T-helper 1 cell treated with Interleukin-12 subunit alpha and Interleukin-12 subunit beta and Interleukin-4 antibody, amounts not matched to agents 30 μg/mL and 1 μg/mL, for 36 hours (primary cell): Measurements from ENCODE around the gene KMT2E.
"Not testable (repeated sequence)": the region's sequence is repeated elsewhere in the genome, so short reads cannot be mapped to it uniquely, and the experiment has no call there.

Experiments used
- H3K27ac Mint-ChIP-seq: one replicate; pipeline ENCODE4 v1.8.0; 2021; ENCODE audit warnings: mild to moderate bottlenecking, mixed read lengths
- H3K27me3 Mint-ChIP-seq: one replicate; pipeline ENCODE4 v1.8.0; 2021; ENCODE audit warnings: low read depth, mixed read lengths
- H3K36me3 Mint-ChIP-seq: one replicate; pipeline ENCODE4 v1.8.0; 2021; ENCODE audit warnings: low read depth, mixed read lengths
- H3K4me1 Mint-ChIP-seq: one replicate; pipeline ENCODE4 v1.8.0; 2021; ENCODE audit warnings: low read depth, mixed read lengths
- H3K4me3 Mint-ChIP-seq: one replicate; pipeline ENCODE4 v1.8.0; 2021; ENCODE audit warnings: mild to moderate bottlenecking, moderate library complexity, mixed read lengths
- H3K9me3 Mint-ChIP-seq: one replicate; pipeline ENCODE4 v1.8.0; 2021; ENCODE audit warnings: mixed read lengths

The KMT2E gene

GRCh38 chr7:104990983-104991382 is 23.0 kb upstream of the KMT2E start:
- no peaks in the 10 kb centered on the region for H3K27me3 Mint-ChIP-seq
- no peak overlapping the region for H3K27ac Mint-ChIP-seq
- peaks cover 40% of the 10 kb centered on the region for H3K4me1 Mint-ChIP-seq
- no peak overlapping the region for H3K4me3 Mint-ChIP-seq
- H3K9me3 Mint-ChIP-seq, result no peaks in the 10 kb centered on the region
- H3K36me3 Mint-ChIP-seq, result peaks cover 27% of the 10 kb centered on the region

- Mint-ChIP-seq H3K4me3 (no peak overlapping the region), H3K36me3 (peaks cover 26% of the 10 kb centered on the region), H3K27ac (no peak overlapping the region), H3K9me3 (no peaks in the 10 kb centered on the region), H3K4me1 (peaks cover 36% of the 10 kb centered on the region), H3K27me3 (no peaks in the 10 kb centered on the region)
Measured at GRCh38 chr7:104992306-104992705, 21.7 kb upstream of the KMT2E start.

- Mint-ChIP-seq H3K4me1 (peaks cover 33% of the 10 kb centered on the region), H3K27ac (no peak overlapping the region), H3K9me3 (no peaks in the 10 kb centered on the region), H3K36me3 (peaks cover 26% of the 10 kb centered on the region), H3K4me3 (no peak overlapping the region), H3K27me3 (no peaks in the 10 kb centered on the region)
Measured at GRCh38 chr7:104993217-104993862, 20.7 kb upstream of the KMT2E start.

GRCh38 chr7:104998040-104998752 is 15.8 kb upstream of the KMT2E start:
- H3K9me3 Mint-ChIP-seq, result no peaks in the 10 kb centered on the region
- H3K27ac Mint-ChIP-seq, result no peak overlapping the region
- no peak overlapping the region for H3K4me3 Mint-ChIP-seq
- no peaks in the 10 kb centered on the region for H3K27me3 Mint-ChIP-seq
- H3K4me1 Mint-ChIP-seq, result peaks cover 55% of the 10 kb centered on the region
- peaks cover 27% of the 10 kb centered on the region for H3K36me3 Mint-ChIP-seq

- no peaks in the 10 kb centered on the region for H3K27me3 Mint-ChIP-seq
- H3K27ac Mint-ChIP-seq, result no peak overlapping the region
- peak overlapping the region; percentile 2 for H3K4me3 Mint-ChIP-seq
- H3K4me1 Mint-ChIP-seq, result peaks cover 54% of the 10 kb centered on the region
- no peaks in the 10 kb centered on the region for H3K9me3 Mint-ChIP-seq
- peaks cover 23% of the 10 kb centered on the region for H3K36me3 Mint-ChIP-seq
Measured at GRCh38 chr7:105000200-105000599, 13.8 kb upstream of the KMT2E start.

- H3K36me3 Mint-ChIP-seq, result peaks cover 19% of the 10 kb centered on the region
- no peak overlapping the region for H3K4me3 Mint-ChIP-seq
- no peak overlapping the region for H3K27ac Mint-ChIP-seq
- no peaks in the 10 kb centered on the region for H3K9me3 Mint-ChIP-seq
- no peaks in the 10 kb centered on the region for H3K27me3 Mint-ChIP-seq
- peaks cover 48% of the 10 kb centered on the region for H3K4me1 Mint-ChIP-seq
Measured at GRCh38 chr7:105000927-105001336, 13.1 kb upstream of the KMT2E start.

GRCh38 chr7:105001652-105002184 is 12.3 kb upstream of the KMT2E start:
- H3K4me1 Mint-ChIP-seq, result peaks cover 50% of the 10 kb centered on the region
- H3K27me3 Mint-ChIP-seq, result no peaks in the 10 kb centered on the region
- H3K9me3 Mint-ChIP-seq, result no peaks in the 10 kb centered on the region
- H3K27ac Mint-ChIP-seq, result no peak overlapping the region
- H3K4me3 Mint-ChIP-seq, result no peak overlapping the region
- H3K36me3 Mint-ChIP-seq, result peaks cover 23% of the 10 kb centered on the region

GRCh38 chr7:105003275-105003674 is 10.7 kb upstream of the KMT2E start:
- H3K4me3 Mint-ChIP-seq, result peak overlapping the region; percentile 37
- no peaks in the 10 kb centered on the region for H3K9me3 Mint-ChIP-seq
- peak overlapping the region; percentile 57 for H3K27ac Mint-ChIP-seq
- peaks cover 26% of the 10 kb centered on the region for H3K36me3 Mint-ChIP-seq
- H3K27me3 Mint-ChIP-seq, result no peaks in the 10 kb centered on the region
- peaks cover 54% of the 10 kb centered on the region for H3K4me1 Mint-ChIP-seq

GRCh38 chr7:105003872-105004510 is 10.0 kb upstream of the KMT2E start:
- Mint-ChIP-seq H3K4me1 (peaks cover 57% of the 10 kb centered on the region), H3K36me3 (peaks cover 25% of the 10 kb centered on the region), H3K27me3 (no peaks in the 10 kb centered on the region), H3K4me3 (peak overlapping the region; percentile 6), H3K27ac (peak overlapping the region; percentile 52), H3K9me3 (no peaks in the 10 kb centered on the region)

GRCh38 chr7:105005006-105005405 is 9.0 kb upstream of the KMT2E start:
- H3K4me1 Mint-ChIP-seq, result peaks cover 60% of the 10 kb centered on the region
- not testable (repeated sequence) for H3K9me3 Mint-ChIP-seq, H3K27ac Mint-ChIP-seq, H3K27me3 Mint-ChIP-seq
- peak overlapping the region; percentile 1 for H3K4me3 Mint-ChIP-seq
- H3K36me3 Mint-ChIP-seq, result peaks cover 26% of the 10 kb centered on the region

- not testable (repeated sequence) for H3K9me3 Mint-ChIP-seq, H3K27ac Mint-ChIP-seq, H3K27me3 Mint-ChIP-seq
- H3K36me3 Mint-ChIP-seq, result peaks cover 27% of the 10 kb centered on the region
- peaks cover 61% of the 10 kb centered on the region for H3K4me1 Mint-ChIP-seq
- H3K4me3 Mint-ChIP-seq, result peak overlapping the region; percentile 1
Measured at GRCh38 chr7:105005486-105005885, 8.5 kb upstream of the KMT2E start.

GRCh38 chr7:105006367-105007136 is 7.5 kb upstream of the KMT2E start:
- Mint-ChIP-seq H3K4me3 (peak overlapping the region; percentile 34), H3K27me3 (no peaks in the 10 kb centered on the region), H3K4me1 (peaks cover 61% of the 10 kb centered on the region), H3K36me3 (peaks cover 28% of the 10 kb centered on the region), H3K9me3 (no peaks in the 10 kb centered on the region), H3K27ac (peak overlapping the region; percentile 17)

- no peak overlapping the region for H3K27ac Mint-ChIP-seq
- no peak overlapping the region for H3K4me3 Mint-ChIP-seq
- H3K27me3 Mint-ChIP-seq, result no peaks in the 10 kb centered on the region
- H3K36me3 Mint-ChIP-seq, result peaks cover 32% of the 10 kb centered on the region
- no peaks in the 10 kb centered on the region for H3K9me3 Mint-ChIP-seq
- peaks cover 57% of the 10 kb centered on the region for H3K4me1 Mint-ChIP-seq
Measured at GRCh38 chr7:105007298-105007697, 6.7 kb upstream of the KMT2E start.
